ENCODE data around the gene AGAP1.

AGAP1 gene

GRCh38 chr2:235550378-235550760 is 56.5 kb downstream of the AGAP1 start:
- DNase-seq (ENCODE audit: low spot score): no peak

GRCh38 chr2:235550946-235551345 is 57.1 kb downstream of the AGAP1 start:
- no peak for DNase-seq (ENCODE audit: low spot score)

- no peak for DNase-seq (ENCODE audit: low spot score)
These were observed 58.1 kb downstream of the AGAP1 start for GRCh38 chr2:235551965-235552364.

GRCh38 chr2:235552671-235553070 is 58.8 kb downstream of the AGAP1 start:
- no peak for DNase-seq (ENCODE audit: low spot score)

GRCh38 chr2:235553291-235553690 is 59.4 kb downstream of the AGAP1 start:
- no peak for DNase-seq (ENCODE audit: low spot score)

GRCh38 chr2:235553696-235554100 is 59.9 kb downstream of the AGAP1 start:
- no peak for DNase-seq (ENCODE audit: low spot score)

- DNase-seq (ENCODE audit: low spot score): no peak
These were observed 60.5 kb downstream of the AGAP1 start for GRCh38 chr2:235554385-235554784.

- DNase-seq (ENCODE audit: low spot score): no peak
These were observed 61.1 kb downstream of the AGAP1 start for GRCh38 chr2:235554936-235555335.

- no peak for DNase-seq (ENCODE audit: low spot score)
These were observed 61.5 kb downstream of the AGAP1 start for GRCh38 chr2:235555371-235555770.

- DNase-seq (ENCODE audit: low spot score): no peak
These were observed 62.2 kb downstream of the AGAP1 start for GRCh38 chr2:235556086-235556485.

- DNase-seq (ENCODE audit: low spot score): no peak
These were observed 63.1 kb downstream of the AGAP1 start for GRCh38 chr2:235556901-235557300.

- no peak for DNase-seq (ENCODE audit: low spot score)
These were observed 64.1 kb downstream of the AGAP1 start for GRCh38 chr2:235557903-235558302.

GRCh38 chr2:235558572-235558971 is 64.7 kb downstream of the AGAP1 start:
- no peak for DNase-seq (ENCODE audit: low spot score)

- DNase-seq (ENCODE audit: low spot score): no peak
These were observed 66.5 kb downstream of the AGAP1 start for GRCh38 chr2:235560345-235560744.

GRCh38 chr2:235561450-235561849 is 67.6 kb downstream of the AGAP1 start:
- no peak for DNase-seq (ENCODE audit: low spot score)

- no peak for DNase-seq (ENCODE audit: low spot score)
These were observed 68.4 kb downstream of the AGAP1 start for GRCh38 chr2:235562065-235562747.

GRCh38 chr2:235563056-235563910 is 69.4 kb downstream of the AGAP1 start:
- DNase-seq (ENCODE audit: low spot score): no peak

- no peak for DNase-seq (ENCODE audit: low spot score)
These were observed 70.2 kb downstream of the AGAP1 start for GRCh38 chr2:235564066-235564465.

GRCh38 chr2:235564884-235565530 is 71.2 kb downstream of the AGAP1 start:
- DNase-seq (ENCODE audit: low spot score): no peak

GRCh38 chr2:235566415-235566814 is 72.6 kb downstream of the AGAP1 start:
- no peak for DNase-seq (ENCODE audit: low spot score)

GRCh38 chr2:235566931-235567495 is 73.2 kb downstream of the AGAP1 start:
- no peak for DNase-seq (ENCODE audit: low spot score)

- no peak for DNase-seq (ENCODE audit: low spot score)
These were observed 74.0 kb downstream of the AGAP1 start for GRCh38 chr2:235567842-235568241.

- no peak for DNase-seq (ENCODE audit: low spot score)
These were observed 74.6 kb downstream of the AGAP1 start for GRCh38 chr2:235568431-235568830.

Measured in CD4-positive, alpha-beta T cell treated with Interleukin-6 at 100 ng/mL for 8 hours (primary cell).